Activated naive CD8-positive, alpha-beta T cell treated with anti-CD3 and anti-CD28 coated beads, Interleukin-2, amount 50 U/mL, for 16 hours (primary cell): ENCODE data around the gene MEGF6.
A peak's percentile ranks its signal among the peaks of the same experiment; 100 is the strongest.

ENCODE experiments used
- DNase-seq: peaks from one replicate; pipeline ENCODE4 v3.0.0-alpha.2; 2020; ENCODE audit warnings: low read depth, low spot score

Gene MEGF6

GRCh38 chr1:3536420-3537195 lies 74.7 kb downstream of the MEGF6 start:
- no peak for DNase-seq

- no peak for DNase-seq
Observed at GRCh38 chr1:3535732-3536131, 75.6 kb downstream of the MEGF6 start.

GRCh38 chr1:3534803-3535637 lies 76.3 kb downstream of the MEGF6 start:
- no peak for DNase-seq

GRCh38 chr1:3533067-3534048 lies 78.0 kb downstream of the MEGF6 start:
- no peak for DNase-seq

GRCh38 chr1:3531928-3532327 lies 79.4 kb downstream of the MEGF6 start:
- DNase-seq, result no peak

- peak; percentile 66 for DNase-seq
Observed at GRCh38 chr1:3530926-3531818, 80.1 kb downstream of the MEGF6 start.

- DNase-seq, result no peak
Observed at GRCh38 chr1:3530086-3530925, 81.0 kb downstream of the MEGF6 start.

- no peak for DNase-seq
Observed at GRCh38 chr1:3529099-3529729, 82.1 kb downstream of the MEGF6 start.

GRCh38 chr1:3527774-3528173 lies 83.5 kb downstream of the MEGF6 start:
- DNase-seq, result no peak

- no peak for DNase-seq
Observed at GRCh38 chr1:3525551-3526482, 85.5 kb downstream of the MEGF6 start.

GRCh38 chr1:3524556-3525203 lies 86.6 kb downstream of the MEGF6 start:
- DNase-seq, result no peak

GRCh38 chr1:3523980-3524379 lies 87.3 kb downstream of the MEGF6 start:
- no peak for DNase-seq

- no peak for DNase-seq
Observed at GRCh38 chr1:3522564-3523265, 88.6 kb downstream of the MEGF6 start.

GRCh38 chr1:3522112-3522511 lies 89.2 kb downstream of the MEGF6 start:
- no peak for DNase-seq

- no peak for DNase-seq
Observed at GRCh38 chr1:3521426-3521825, 89.9 kb downstream of the MEGF6 start.

- no peak for DNase-seq
Observed at GRCh38 chr1:3520419-3521378, 90.6 kb downstream of the MEGF6 start.
